Measurements from ENCODE around the gene ITGBL1. TPM values are rescaled to one million over a fixed set of nuclear protein-coding genes. Genes with fewer than 3 reads are reported as not detected.

Gene ITGBL1
- polyA plus RNA-seq, 3 donors = not detected

- Histone ChIP-seq H3K4me2 (replicated peaks; ENCODE audit: extremely low read depth, low read length, poor library complexity, severe bottlenecking) (no peak overlapping the region), H3K36me3 (replicated peaks in 1 of 2; ENCODE audit: control insufficient read depth in 1 of 2, insufficient read depth in 2 of 2, low read length in 2 of 2) (no peaks in the 10 kb centered on the region), H3K9ac (ENCODE audit: insufficient read depth, low read length, poor library complexity, severe bottlenecking) (no peak overlapping the region), H3K9me3 (replicated peaks in 1 of 2; ENCODE audit: control insufficient read depth in 1 of 2, insufficient read depth in 1 of 2, low read length in 2 of 2) (no peaks in the 10 kb centered on the region), H4K20me1 (ENCODE audit: insufficient read depth, low read length) (no peaks in the 10 kb centered on the region), H3K27ac (ENCODE audit: low read depth in 1 of 2, low read length in 2 of 2) (no peak overlapping the region), H2AFZ (ENCODE audit: insufficient read depth, low read depth, low read length, poor library complexity, severe bottlenecking) (no peak overlapping the region), H3K79me2 (ENCODE audit: insufficient read depth, low read length) (no peaks in the 10 kb centered on the region), H3K27me3 (ENCODE audit: control insufficient read depth in 2 of 2, insufficient read depth in 2 of 2, low read length in 2 of 2) (no peaks in the 10 kb centered on the region), H3K4me3 (replicated peaks in 1 of 3; ENCODE audit: low read depth in 2 of 3, low read length in 3 of 3) (no peak overlapping the region), H3K4me1 (ENCODE audit: control insufficient read depth in 1 of 2, insufficient read depth in 2 of 2, low read length in 2 of 2) (no peaks in the 10 kb centered on the region)
- no peak overlapping the region for H3K4me3 Mint-ChIP-seq
- intact Hi-C loops (cut with micrococcal nuclease) = no loop called here
- no peaks in the 10 kb centered on the region for H3K36me3 Mint-ChIP-seq
- H3K9me3 Mint-ChIP-seq = peaks cover 0 to 3% (median 0%) of the 10 kb centered on the region in 7 donors
- H3K27me3 Mint-ChIP-seq (ENCODE audit: low read depth in 3 of 3) = no peaks in the 10 kb centered on the region
- H3K27ac Mint-ChIP-seq = no peak overlapping the region
- DNase-seq = no peak
- no peak for TF ChIP-seq CTCF (IDR thresholded peaks at IDR 0.05)
- H3K4me1 Mint-ChIP-seq = no peaks in the 10 kb centered on the region
These were observed 124.5 kb downstream of the ITGBL1 start for GRCh38 chr13:101576977-101577376.

GRCh38 chr13:101579281-101579802 is 126.9 kb downstream of the ITGBL1 start:
- Histone ChIP-seq H3K4me2 (replicated peaks; ENCODE audit: extremely low read depth, low read length, poor library complexity, severe bottlenecking) (no peak overlapping the region), H3K9ac (ENCODE audit: insufficient read depth, low read length, poor library complexity, severe bottlenecking) (no peak overlapping the region), H3K9me3 (replicated peaks in 1 of 2; ENCODE audit: control insufficient read depth in 1 of 2, insufficient read depth in 1 of 2, low read length in 2 of 2) (no peaks in the 10 kb centered on the region), H3K27me3 (ENCODE audit: control insufficient read depth in 2 of 2, insufficient read depth in 2 of 2, low read length in 2 of 2) (no peaks in the 10 kb centered on the region), H3K4me3 (replicated peaks in 1 of 3; ENCODE audit: low read depth in 2 of 3, low read length in 3 of 3) (no peak overlapping the region), H4K20me1 (ENCODE audit: insufficient read depth, low read length) (no peaks in the 10 kb centered on the region), H3K36me3 (replicated peaks in 1 of 2; ENCODE audit: control insufficient read depth in 1 of 2, insufficient read depth in 2 of 2, low read length in 2 of 2) (no peaks in the 10 kb centered on the region), H3K4me1 (ENCODE audit: control insufficient read depth in 1 of 2, insufficient read depth in 2 of 2, low read length in 2 of 2) (no peaks in the 10 kb centered on the region), H3K79me2 (ENCODE audit: insufficient read depth, low read length) (no peaks in the 10 kb centered on the region), H3K27ac (ENCODE audit: low read depth in 1 of 2, low read length in 2 of 2) (no peak overlapping the region), H2AFZ (ENCODE audit: insufficient read depth, low read depth, low read length, poor library complexity, severe bottlenecking) (no peak overlapping the region)
- DNase-seq = no peak
- Mint-ChIP-seq H3K4me1 (no peaks in the 10 kb centered on the region), H3K9me3 (peaks cover 0 to 3% (median 0%) of the 10 kb centered on the region in 7 donors), H3K27ac (no peak overlapping the region), H3K36me3 (no peaks in the 10 kb centered on the region), H3K27me3 (ENCODE audit: low read depth in 3 of 3) (no peaks in the 10 kb centered on the region), H3K4me3 (no peak overlapping the region)
- intact Hi-C loops (cut with micrococcal nuclease) = no loop called here
- TF ChIP-seq CTCF (IDR thresholded peaks at IDR 0.05) = no peak
- WGBS (ENCODE audit: insufficient coverage) = 80% methylated on average over 1 of the region's 4 CpGs

Measured in CD14-positive monocyte (primary cell).